ENCODE results near the gene NFIC.

NFIC gene

GRCh38 chr19:3340340-3340739 lies 26.0 kb upstream of the NFIC start:
- H3K27ac ChIP-seq = no peak overlapping the region

GRCh38 chr19:3342246-3342645 lies 24.1 kb upstream of the NFIC start:
- TF ChIP-seq CTCF (conservative IDR thresholded peaks at IDR 0.05) = no peak
- no peak overlapping the region for H3K27ac ChIP-seq

More at GRCh38 chr19:3340340-3340739, 26.0 kb upstream of the NFIC start:
- TF ChIP-seq CTCF (conservative IDR thresholded peaks at IDR 0.05) = no peak

- peak overlapping the region; percentile 40; the same call in 1 of the 2 replicates for H3K27ac ChIP-seq
Measured at GRCh38 chr19:3342962-3343361, 23.4 kb upstream of the NFIC start.

GRCh38 chr19:3343619-3344502 lies 22.5 kb upstream of the NFIC start:
- no peak overlapping the region for H3K27ac ChIP-seq

GRCh38 chr19:3344608-3345598 lies 21.5 kb upstream of the NFIC start:
- TF ChIP-seq CTCF (conservative IDR thresholded peaks at IDR 0.05) = no peak
- no peak overlapping the region for H3K27ac ChIP-seq

More at GRCh38 chr19:3343619-3344502, 22.5 kb upstream of the NFIC start:
- no peak for TF ChIP-seq CTCF (conservative IDR thresholded peaks at IDR 0.05)

- H3K27ac ChIP-seq = no peak overlapping the region
- no peak for TF ChIP-seq CTCF (conservative IDR thresholded peaks at IDR 0.05)
Measured at GRCh38 chr19:3345850-3346460, 20.4 kb upstream of the NFIC start.

- no peak overlapping the region for H3K27ac ChIP-seq
- no peak for TF ChIP-seq CTCF (conservative IDR thresholded peaks at IDR 0.05)
Measured at GRCh38 chr19:3346677-3347353, 19.6 kb upstream of the NFIC start.
